Measurements from ENCODE around the gene CRELD2.

Gene CRELD2

DNA sequence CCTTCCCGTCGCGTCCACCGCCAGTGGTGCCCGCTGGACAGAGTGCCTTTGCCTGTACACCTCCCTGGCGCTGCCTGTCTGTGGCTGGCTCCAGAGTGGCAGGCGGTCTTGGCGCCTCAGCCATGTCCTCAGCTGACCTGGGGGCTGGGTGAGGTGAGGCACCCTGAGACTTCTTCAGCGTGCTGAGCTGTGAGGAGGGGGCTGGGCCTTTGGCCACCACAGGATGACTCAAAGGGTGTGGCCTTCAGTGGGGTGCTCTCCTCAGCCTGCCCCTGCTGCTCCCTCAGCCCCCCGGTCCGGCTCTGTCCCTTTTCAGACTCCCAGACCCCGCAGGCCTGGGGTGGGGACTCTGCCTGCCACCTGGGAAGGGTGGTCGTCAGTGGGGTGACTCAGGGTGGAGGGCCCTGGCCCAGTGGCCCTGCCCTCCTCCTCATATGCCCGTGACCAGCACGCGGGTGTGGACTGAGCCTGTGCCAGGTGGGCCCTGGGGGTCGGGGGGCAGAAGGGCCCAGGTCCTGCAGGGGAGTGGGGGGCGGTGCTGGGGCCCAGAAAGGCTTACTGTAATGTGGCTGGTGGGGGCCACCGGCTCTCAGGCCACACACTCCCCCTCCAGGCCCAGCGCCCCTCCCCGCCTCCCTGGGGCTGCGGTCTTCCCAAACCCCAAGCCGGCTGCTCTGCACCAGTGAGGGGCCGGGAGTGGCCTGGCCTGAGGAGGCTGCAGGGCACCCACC is 15.9 kb downstream of the CRELD2 start:
- peak; percentile 55 for DNase-seq

DNA sequence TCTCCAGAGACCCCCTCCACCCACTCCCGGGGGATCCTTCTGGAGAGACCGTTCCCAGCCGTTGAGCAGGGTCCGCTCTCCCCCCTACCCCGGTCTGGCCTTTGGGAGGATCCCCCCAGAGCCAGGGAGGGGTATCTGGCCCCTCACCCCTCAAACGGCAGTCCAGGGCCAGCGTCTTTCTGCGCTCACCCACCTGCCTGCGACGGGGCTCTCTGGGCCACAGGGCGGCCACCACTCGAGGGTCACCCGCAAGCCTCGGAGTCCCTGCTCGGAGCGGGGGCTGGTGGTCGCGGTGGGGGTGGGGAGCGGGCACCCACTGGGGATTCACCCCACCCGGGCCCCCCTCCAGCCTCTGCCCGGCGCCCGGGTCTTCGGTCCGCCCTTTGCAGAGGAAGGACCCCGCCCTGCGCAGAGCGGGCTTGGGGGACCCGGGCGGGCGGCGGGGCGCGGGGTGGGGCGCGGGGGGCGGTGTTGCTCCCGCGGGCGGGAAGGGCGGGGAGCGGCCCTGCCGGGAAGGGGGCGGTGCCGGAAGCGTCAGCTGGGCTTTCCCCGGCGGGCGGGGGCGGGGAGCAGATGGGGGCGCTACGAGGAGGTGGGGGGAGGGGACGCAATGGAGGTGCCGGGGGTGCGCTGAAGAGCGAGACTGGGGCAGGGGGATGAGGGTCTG is 16.6 kb downstream of the CRELD2 start:
- DNase-seq: peak; percentile 95

DNA sequence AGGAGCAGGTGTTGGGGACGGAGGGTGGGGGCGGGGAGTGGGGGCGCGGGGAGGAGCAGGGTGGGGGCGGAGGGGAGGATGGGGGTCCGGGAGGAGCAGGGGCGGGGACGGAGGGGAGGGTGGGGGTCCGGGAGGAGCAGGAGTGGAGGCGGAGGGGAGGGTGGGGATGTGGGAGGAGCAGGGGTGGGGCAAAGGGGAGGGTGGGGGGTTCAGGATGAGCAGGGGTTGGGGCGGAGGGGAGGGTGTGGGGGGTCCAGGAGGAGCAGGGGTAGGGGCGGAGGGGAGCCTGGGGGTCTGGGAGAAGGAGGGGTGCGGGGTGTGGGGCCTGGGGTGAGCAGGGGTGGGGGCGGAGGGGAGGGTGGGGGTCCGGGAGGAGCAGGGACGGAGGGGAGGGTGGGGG is 17.1 kb downstream of the CRELD2 start:
- peak; percentile 57 for DNase-seq

DNA sequence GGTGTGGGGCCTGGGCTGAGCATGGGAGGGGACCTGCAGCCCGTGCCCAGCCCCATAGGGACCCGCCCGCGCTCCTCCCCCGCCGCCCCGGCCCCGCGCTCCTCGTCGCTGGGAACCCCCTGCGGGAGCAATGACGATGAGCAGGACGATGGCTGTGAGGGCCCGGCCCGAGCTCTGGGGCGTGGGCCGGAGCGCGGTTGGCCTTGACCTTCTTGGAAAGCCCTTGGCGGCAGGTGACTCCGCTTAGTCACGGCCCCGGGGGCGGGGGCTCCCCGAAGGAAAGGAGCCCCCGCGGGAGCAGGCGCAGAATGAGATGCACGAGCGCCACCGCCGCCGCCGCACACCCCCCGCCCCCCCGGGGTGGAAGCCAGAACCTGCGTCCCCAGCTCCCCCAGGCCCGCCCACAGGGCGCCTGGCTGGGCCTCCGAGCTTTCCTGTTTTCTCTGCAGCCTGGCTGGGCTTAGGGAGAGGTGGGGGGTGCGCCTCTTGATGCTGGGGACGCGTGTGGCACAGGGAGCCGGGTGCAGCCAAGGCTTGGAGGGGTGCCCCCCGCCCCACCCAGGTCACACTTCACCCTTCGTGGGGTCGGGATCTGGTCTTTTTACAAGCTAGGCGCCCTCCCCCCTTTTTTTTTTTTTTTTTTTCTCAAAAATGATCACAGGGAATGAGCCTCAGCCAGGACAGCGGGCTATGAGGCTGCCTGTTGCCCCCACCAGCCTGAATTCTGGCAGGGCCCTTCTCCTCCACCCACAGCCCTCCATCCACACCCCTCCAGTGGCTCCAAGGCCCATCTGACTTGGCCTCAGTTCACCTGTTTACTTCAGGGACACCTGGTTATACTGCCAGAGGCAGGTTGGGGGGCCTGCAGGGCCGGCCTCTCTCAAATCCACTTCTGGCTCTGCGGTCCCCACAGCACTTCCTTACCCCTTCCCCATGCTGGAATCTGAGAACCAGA is 17.9 kb downstream of the CRELD2 start:
- peak; percentile 98 for DNase-seq

DNA sequence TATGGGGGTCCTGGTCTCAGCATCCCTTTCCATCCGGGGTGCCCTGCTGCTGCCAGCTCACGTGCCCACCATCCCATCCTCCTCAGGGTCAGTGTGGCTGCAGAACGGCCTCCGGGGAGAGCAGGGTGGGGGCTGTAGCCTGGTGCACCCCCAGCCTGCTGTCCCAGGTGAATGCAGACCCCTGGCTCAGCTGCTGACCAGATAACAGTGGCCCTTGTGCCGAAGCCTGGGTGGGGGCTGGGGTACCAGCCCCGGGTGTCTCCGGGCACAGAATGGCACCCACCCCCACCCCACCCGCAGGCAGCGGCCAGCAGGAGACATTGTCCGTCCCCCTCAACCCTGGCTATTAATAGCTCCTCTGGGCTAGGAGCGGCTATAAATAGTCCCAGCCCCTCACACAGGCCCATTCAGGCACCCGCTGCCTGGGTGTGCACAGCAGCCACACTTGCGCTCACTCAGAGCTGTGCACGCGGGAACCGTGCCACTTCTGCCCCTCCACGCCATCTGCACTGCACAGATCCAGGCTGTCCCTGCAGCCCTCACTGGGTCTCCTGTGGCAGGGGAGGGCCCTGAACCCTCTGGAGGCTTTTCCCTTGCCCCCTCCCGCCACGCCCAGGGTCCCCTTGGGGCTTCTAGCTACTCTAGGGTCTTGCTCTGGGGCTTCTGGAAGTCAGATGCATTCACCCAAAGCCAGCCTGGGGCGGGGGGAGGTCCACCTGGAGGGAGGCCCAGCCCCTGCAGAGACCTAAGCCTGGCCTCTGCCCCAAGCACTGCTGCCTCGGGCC is 18.7 kb downstream of the CRELD2 start:
- DNase-seq: no peak

DNA sequence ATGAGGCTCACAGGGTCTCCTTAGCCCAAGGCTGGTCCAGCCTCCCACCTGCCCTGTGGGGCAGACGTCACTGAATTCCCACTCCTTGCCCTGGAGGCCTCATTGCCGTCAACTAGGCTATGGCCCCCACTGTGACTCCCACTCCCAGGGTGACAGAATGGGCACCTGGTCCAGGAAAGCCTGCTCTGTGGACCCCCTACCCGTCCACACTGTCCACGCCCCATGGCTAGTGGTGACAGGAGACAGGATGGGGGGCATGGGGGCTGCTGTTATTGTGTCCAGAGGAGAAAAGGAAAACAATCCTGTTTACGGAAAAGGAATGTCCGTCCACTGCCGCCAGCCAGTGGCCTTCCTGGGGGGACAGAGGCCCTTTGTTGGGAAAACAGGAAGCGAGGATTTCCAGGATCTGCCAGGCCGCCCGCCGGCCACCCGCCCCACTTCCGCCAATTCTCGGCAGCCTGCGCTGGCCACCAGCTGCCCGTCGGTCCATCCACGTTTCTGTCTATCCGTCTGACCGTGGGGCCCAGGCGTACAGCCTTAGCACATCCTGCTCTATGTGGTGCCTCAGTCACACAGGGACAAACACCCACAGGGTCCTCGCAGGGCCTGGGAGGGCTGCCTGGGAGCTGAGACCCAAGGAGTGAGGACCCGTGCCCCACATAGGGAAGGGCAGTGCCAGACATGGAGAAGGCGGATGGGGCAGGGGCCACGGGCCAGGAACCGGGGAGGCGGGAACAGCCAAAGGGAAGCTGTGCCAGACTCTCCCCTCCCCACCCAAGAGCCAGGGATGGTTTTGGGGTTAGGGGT is 19.5 kb downstream of the CRELD2 start:
- no peak for DNase-seq

DNA sequence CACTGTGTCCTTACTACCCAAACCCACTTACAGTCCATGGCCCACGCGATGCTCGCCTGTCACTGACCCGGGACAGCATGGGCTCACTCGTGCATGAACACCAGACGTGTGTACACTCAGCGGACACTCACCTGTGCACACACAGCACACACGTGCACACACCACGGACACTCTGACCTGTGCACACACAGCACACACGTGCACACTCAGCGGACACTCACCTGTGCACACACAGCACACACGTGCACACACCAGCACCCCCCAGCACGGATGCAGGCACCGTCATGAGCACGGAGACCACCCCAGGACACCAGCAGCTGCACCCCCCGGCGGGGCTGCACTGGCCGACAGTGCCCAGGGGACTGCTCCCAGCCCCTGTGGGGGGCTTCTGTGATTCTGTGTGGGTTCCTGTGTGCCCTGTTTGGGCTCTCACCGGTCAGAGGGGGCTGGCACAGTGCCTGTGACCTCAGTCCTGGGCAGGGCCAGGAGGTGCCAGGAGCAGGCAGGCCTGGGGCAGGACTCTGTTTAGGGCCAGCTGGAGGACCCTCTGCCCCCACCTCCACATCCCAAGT is 20.2 kb downstream of the CRELD2 start:
- no peak for DNase-seq

DNA sequence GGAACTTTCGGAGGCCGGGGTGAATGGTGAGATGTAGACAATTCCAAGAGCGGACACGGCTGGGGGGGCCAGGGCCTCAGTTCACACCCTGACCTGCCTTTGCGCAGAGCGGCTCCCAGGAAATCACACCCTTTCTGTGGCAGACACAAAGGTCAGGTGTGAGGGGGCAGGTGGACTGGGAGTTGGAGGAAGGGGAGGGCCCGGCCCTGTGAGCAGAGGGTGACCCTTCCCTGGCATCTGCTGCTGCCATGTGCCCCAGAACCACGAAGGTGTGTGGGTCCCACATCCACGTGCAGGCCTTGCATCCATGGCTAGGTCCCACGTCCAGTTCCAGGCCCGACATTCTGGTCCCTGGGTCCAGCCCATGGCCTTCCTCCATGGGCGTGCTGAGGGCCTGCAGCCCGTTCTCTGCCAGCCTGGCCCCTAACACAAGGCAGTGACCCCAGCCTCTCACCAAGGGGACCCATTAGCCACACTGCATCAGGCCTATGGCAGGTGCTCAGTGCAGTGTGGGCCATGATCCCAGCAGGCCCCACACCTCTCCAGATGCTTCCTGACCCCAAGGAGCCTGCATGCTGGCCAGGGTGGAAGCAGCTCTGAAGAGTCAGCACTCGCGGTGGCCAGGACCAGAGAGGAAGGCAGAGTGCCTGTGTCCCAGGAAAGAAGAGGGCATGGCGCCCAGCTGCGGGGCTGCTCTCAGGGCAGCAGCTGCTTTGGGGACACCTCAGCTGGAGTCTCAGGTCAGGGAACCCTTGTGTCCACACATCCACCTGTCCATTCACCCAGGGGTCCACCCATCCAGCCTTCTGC is 23.3 kb downstream of the CRELD2 start:
- no peak for DNase-seq

DNA sequence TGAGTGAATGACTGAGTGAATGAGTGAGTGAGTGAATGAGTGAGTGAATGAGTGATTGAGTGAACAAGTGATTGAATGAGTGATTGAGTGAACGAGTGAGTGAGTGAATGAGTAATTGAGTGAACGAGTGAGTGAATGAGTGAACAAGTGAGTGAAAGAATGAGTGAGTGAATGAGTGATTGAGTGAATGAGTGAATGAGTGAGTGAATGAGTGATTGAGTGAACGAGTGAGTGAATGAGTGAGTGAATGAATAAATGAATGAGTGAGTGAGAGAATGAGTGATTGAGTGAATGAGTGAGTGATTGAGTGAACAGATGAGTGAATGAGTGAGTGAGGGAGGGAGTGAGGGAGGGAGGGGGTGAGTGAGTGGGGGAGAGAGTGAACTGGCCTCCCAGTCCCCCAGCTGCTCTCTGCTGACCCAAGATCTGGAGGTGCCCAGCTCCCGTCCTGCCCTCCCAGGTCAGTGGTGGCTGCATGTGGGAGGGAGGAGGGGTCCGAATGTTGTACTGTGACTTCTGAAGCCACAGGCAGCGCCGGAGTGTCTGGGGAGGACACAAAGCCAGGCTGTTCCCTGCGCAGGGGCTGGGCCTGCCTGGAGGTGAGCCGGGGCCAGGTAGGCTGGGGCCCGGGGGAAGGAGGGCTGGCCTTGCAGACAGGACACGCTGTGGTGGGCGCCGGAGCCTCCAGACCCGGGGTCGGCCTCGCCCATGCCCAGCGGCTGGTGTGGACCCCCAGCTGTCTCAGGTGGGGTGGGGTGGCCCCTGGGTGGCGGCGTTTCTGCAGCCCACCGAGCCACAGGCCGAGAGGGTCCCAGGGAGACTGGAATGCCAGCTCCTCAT is 24.4 kb downstream of the CRELD2 start:
- no peak for DNase-seq

DNA sequence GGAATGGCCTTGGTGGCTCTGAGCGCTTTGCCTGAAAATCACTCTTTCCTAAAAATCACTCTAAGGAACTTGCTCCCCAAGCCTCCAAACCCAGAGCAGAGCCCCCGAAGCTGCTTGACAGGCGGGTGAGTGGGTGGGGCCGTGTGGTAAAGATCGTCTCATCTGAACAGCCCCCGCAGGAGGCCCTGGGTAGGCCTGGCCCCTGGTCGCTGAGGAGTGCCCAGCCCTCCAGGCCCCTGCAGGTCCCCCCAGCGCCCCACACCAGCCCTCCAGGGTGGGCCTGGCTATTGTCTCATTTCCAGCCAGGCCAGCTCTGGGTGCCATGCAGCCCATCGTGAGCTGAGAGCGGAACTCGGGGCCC is 25.0 kb downstream of the CRELD2 start:
- DNase-seq: no peak

DNA sequence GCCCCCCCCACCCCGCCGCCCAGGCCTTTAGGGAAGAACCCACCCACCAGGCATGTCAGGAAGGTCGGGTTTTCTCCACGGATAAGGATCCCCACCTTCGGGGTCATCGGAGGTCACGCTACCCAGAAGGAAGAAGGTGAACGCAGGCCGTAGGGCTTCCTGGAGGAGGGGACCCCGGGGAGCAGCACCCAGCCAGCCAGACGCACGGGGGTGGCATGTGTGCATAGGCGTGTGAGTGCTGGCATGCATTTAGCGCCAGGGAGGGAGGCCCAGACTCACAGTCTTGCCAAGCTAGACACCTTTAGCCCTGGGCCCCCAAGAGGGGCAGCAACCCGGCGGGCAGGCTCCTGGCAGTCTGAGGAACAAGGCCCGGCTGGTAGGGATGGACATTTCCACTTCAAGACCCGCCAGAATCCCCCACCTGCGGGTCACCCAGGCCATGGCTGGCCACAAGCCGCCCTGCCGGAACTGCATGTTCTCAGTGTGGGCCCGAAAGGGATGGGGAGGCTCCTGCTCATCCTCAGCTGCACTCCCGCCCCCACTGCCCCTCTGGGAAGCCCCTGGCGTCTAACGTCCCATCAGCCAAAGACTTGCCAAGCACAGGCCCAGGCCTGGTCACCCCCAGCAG is 25.5 kb downstream of the CRELD2 start:
- DNase-seq: no peak

DNA sequence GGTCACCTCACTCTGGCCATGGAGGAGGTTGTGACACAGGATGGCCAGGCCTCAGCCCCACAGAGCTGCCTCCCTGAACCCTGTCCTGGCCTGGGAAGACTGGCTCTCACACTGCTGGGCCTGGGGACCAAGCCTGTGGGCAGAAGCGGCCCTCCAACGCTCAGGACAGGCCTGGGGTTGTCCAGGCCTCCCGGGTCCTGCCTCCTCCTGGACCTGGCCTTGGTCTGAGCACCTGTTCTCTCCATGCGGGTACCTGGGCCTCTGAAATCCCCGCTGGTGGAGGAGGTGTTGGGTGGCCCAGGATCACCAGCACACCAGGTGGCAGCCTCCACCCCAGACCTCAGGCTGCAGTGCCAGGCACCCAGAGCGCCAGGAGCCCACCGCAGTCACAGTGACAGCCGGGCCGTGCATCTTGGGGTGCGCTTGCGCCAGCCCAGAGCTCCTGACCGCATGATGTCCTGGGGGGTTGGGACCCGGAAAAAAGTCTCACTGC is 26.0 kb downstream of the CRELD2 start:
- no peak for DNase-seq

DNA sequence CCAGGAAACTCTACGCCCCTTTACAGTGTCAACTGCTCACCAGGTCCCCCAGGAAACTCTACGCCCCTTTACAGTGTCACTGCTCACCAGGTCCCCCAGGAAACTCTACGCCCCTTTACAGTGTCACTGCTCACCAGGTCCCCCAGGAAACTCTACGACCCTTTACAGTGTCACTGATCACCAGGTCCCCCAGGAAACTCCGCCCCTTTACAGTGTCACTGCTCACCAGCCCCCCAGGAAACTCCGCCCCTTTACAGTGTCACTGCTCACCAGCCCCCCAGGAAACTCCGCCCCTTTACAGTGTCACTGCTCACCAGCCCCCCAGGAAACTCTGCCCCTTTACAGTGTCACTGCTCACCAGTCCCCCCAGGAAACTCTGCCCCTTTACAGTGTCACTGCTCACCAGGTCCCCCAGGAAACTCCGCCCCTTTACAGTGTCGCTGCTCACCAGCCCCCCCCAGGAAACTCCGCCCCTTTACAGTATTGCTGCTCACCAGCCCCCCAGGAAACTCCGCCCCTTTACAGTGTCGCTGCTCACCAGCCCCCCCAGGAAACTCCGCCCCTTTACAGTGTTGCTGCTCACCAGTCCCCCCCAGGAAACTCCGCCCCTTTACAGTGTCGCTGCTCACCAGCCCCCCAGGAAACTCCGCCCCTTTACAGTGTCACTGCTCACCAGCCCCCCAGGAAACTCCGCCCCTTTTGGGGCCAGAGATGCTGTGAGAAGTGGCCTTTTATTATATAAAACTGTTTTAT is 26.8 kb downstream of the CRELD2 start:
- peak; percentile 70 for DNase-seq

DNA sequence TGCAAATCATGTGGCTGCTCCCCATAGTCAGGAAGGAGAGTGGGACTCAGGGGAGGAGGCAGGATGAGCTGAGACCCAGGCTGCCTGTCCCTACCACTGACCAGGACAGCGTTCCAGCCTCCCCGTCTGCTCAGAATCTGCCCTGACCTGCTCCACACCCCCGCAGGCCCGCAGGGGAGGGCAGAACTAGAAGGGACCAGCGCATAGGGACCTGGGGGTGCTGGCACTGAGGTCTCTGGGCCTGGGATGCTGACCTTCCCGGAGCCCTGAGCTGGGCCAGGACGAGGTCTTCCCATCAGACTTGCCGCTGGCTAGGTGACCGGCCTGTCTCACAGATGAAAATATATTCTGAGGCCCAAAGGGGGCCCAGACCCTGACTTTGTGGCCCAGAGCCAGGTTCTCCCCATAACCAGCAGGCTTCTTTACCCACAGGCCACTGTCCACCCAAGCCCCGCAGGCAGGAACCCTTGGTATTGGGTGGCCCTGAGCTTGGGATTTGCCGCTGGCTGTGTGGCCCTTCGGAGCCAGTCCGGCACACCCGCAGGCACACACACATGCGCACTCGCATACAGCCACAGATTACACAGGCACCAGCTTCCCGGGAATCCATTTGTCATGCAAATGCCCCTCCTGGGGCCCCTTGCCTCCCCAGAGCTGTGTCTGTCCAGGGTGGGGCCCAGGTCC is 28.3 kb downstream of the CRELD2 start:
- DNase-seq: no peak

DNA sequence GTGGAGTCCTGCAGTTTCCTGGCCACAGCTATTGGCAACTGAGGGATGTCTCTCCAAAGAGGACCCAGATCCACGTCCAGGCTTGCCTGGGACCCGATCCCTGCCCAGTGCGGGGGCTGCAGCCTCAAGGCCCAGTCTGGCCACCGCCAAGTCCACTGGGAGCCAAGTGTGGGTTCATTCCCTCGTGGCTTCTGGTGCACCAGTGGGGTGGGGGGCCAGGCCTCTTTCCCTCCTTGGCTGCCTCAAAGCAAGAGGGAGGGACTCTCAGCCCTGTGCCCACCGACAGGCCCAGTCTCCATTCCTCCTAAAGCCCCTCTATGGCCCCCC is 28.8 kb downstream of the CRELD2 start:
- DNase-seq: no peak

DNA sequence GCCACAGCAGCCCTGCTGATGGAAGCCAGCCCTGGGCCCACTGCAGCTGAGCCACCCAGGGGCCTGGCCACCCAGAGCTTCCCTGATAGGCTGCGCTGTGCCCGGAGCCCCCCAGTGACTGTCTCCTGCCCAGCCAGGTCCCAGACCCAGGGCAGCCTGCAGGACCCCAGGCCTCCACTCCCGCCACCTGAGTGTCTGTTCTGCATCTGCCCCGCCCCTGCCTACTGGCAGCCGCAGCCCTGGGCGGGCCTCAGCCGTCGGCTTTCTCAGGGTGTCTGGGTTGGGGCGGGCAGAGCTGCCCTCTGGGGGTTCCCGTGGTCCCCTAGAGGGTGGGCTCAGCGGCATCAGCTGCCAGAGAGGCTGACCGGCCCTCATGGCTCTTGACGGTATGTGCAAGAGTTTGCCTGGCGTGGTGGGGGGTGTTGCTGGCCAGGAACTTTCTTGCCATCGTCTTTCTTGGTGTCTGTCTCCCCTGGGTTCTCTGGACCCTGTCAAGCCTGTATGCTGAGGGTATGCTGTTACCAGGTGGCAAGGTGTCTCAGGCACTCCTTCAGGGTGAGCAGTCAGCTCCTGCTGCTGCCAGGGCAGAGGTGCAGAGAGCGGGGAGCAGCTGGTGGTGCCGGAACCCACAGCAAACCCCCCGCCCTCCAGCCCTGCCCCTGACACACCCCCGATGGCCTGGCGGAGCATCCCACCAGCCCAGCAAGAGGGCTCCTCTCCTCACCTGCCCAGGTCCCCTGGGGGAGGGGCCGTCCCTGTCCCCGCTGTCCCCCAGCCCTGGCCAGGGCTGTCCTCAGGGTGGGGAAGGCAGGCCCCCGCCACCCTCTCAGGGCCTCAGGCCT is 29.9 kb downstream of the CRELD2 start:
- DNase-seq: no peak
